Measurements from ENCODE around the gene LRRC66. TPM values are rescaled to one million over a fixed set of nuclear protein-coding genes. Genes with fewer than 3 reads are reported as not detected.

Gene LRRC66, protein sequence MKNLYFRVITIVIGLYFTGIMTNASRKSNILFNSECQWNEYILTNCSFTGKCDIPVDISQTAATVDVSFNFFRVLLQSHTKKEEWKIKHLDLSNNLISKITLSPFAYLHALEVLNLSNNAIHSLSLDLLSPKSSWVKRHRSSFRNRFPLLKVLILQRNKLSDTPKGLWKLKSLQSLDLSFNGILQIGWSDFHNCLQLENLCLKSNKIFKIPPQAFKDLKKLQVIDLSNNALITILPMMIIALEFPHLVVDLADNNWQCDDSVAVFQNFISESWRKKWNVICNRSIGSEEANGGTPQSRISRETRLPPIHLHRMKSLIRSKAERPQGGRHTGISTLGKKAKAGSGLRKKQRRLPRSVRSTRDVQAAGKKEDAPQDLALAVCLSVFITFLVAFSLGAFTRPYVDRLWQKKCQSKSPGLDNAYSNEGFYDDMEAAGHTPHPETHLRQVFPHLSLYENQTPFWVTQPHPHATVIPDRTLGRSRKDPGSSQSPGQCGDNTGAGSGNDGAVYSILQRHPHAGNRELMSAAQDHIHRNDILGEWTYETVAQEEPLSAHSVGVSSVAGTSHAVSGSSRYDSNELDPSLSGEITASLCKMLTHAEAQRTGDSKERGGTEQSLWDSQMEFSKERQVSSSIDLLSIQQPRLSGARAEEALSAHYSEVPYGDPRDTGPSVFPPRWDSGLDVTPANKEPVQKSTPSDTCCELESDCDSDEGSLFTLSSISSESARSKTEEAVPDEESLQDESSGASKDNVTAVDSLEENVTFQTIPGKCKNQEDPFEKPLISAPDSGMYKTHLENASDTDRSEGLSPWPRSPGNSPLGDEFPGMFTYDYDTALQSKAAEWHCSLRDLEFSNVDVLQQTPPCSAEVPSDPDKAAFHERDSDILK
- total RNA-seq, result under 1 TPM in 1 of 2 experiments, not detected in 1; 0.19 TPM

- peaks cover 9% of the 10 kb centered on the region for H3K36me3 Mint-ChIP-seq
- DNase-seq, result no peak
- ChIA-PET POLR2A (no interaction called here), CTCF (no interaction called here)
- no peaks in the 10 kb centered on the region for H3K27me3 Mint-ChIP-seq
- intact Hi-C loops (cut with micrococcal nuclease), result loop anchor here (10.0 kb wide), 1 partner anchor 125 kb away; no protein-coding TSS in a partner anchor
- H3K9me3 Mint-ChIP-seq, result no peaks in the 10 kb centered on the region
- H3K4me3 Mint-ChIP-seq, result no peak within 1 kb of the TSS
- no peak within 1 kb of the TSS for H3K27ac Mint-ChIP-seq
- no peaks in the 10 kb centered on the region for H3K4me1 Mint-ChIP-seq (ENCODE audit: low read depth)
Observed at GRCh38 chr4:52019936-52020657, at the start of gene LRRC66. LRRC66 (minus strand) TSS chr4:52020363; CDS start chr4:52017613, 2,750 bp downstream.

DNA sequence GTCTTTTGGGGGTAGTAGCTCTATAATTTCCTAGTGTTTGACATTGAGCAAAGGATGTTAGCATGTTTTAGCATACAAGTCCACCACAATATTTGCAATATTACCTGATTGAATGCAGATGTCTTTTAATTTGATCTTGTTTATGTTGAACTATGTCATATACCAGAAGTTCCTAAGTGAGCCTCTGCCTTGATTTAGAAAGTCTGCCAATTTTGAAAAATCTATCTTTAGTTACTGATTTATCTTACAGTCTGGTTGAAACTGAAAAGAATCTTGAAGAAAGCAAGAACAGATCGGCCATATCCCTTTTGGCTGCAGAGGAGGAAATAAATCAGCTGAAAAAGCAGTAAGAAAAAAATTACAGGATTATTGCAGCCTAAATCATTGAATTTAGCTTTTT lies 49.4 kb upstream of the LRRC66 start:
- CTCF ChIA-PET, result no interaction called here
- Mint-ChIP-seq H3K27me3 (peaks cover 32% of the 10 kb centered on the region), H3K4me3 (no peak overlapping the region)

GRCh38 chr4:52059372-52059771 lies 39.2 kb upstream of the LRRC66 start:
- H3K36me3 Mint-ChIP-seq, result no peaks in the 10 kb centered on the region
- H3K27me3 Mint-ChIP-seq, result peaks cover 10% of the 10 kb centered on the region
- H3K4me1 Mint-ChIP-seq (ENCODE audit: low read depth), result no peaks in the 10 kb centered on the region
- DNase-seq, result no peak
- H3K27ac Mint-ChIP-seq, result no peak overlapping the region
- no peaks in the 10 kb centered on the region for H3K9me3 Mint-ChIP-seq
- ChIA-PET POLR2A (no interaction called here), CTCF (no interaction called here)
- intact Hi-C loops (cut with micrococcal nuclease), result no loop called here
- no peak overlapping the region for H3K4me3 Mint-ChIP-seq

More for the DNA sequence above, 49.4 kb upstream of the LRRC66 start:
- Mint-ChIP-seq H3K27ac (no peak overlapping the region), H3K9me3 (no peaks in the 10 kb centered on the region), H3K36me3 (no peaks in the 10 kb centered on the region), H3K4me1 (ENCODE audit: low read depth) (no peaks in the 10 kb centered on the region)
- POLR2A ChIA-PET, result no interaction called here
- intact Hi-C loops (cut with micrococcal nuclease), result no loop called here
- DNase-seq, result no peak

DNA sequence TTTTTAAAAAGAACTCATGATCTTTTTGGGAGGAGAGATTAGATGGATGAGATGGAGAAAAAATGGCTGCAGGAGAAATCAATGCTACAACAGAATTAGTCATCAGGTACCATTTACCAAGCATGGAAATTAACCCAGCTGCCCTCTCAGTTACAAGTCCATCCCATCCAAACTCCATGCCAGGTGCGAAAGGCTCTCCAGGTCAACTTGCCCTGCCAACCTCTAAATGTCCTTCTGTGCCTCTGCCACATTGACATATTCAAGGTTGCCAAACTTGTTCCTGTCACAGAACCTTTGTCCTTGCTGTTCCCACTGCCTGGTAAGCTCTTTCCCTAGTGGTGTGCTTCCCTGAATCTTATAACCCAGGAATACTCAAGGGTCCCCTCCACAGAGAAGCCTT lies 38.1 kb upstream of the LRRC66 start:
- CTCF ChIA-PET, result no interaction called here
- POLR2A ChIA-PET, result no interaction called here
- Mint-ChIP-seq H3K36me3 (no peaks in the 10 kb centered on the region), H3K27me3 (peaks cover 16% of the 10 kb centered on the region), H3K9me3 (no peaks in the 10 kb centered on the region), H3K4me3 (no peak overlapping the region), H3K4me1 (ENCODE audit: low read depth) (no peaks in the 10 kb centered on the region), H3K27ac (no peak overlapping the region)
- intact Hi-C loops (cut with micrococcal nuclease), result no loop called here
- DNase-seq, result no peak

- intact Hi-C loops (cut with micrococcal nuclease), result no loop called here
- no peaks in the 10 kb centered on the region for H3K9me3 Mint-ChIP-seq
- H3K4me3 Mint-ChIP-seq, result no peak overlapping the region
- peaks cover 27% of the 10 kb centered on the region for H3K27me3 Mint-ChIP-seq
- DNase-seq, result no peak
- H3K36me3 Mint-ChIP-seq, result no peaks in the 10 kb centered on the region
- H3K27ac Mint-ChIP-seq, result no peak overlapping the region
- ChIA-PET POLR2A (no interaction called here), CTCF (no interaction called here)
- H3K4me1 Mint-ChIP-seq (ENCODE audit: low read depth), result peaks cover 4% of the 10 kb centered on the region
Observed at GRCh38 chr4:52057196-52057595, 37.0 kb upstream of the LRRC66 start.

GRCh38 chr4:52054254-52054653 lies 34.1 kb upstream of the LRRC66 start:
- DNase-seq, result no peak
- peaks cover 42% of the 10 kb centered on the region for H3K27me3 Mint-ChIP-seq
- intact Hi-C loops (cut with micrococcal nuclease), result no loop called here
- H3K4me3 Mint-ChIP-seq, result no peak overlapping the region
- H3K4me1 Mint-ChIP-seq (ENCODE audit: low read depth), result peaks cover 14% of the 10 kb centered on the region
- ChIA-PET CTCF (no interaction called here), POLR2A (no interaction called here)
- H3K9me3 Mint-ChIP-seq, result no peaks in the 10 kb centered on the region
- no peaks in the 10 kb centered on the region for H3K36me3 Mint-ChIP-seq
- no peak overlapping the region for H3K27ac Mint-ChIP-seq

GRCh38 chr4:52052475-52052780 lies 32.3 kb upstream of the LRRC66 start:
- no peak overlapping the region for H3K4me3 Mint-ChIP-seq
- intact Hi-C loops (cut with micrococcal nuclease), result no loop called here
- CTCF ChIA-PET, result no interaction called here
- POLR2A ChIA-PET, result no interaction called here
- H3K27ac Mint-ChIP-seq, result no peak overlapping the region
- H3K27me3 Mint-ChIP-seq, result peaks cover 46% of the 10 kb centered on the region
- peaks cover 14% of the 10 kb centered on the region for H3K4me1 Mint-ChIP-seq (ENCODE audit: low read depth)
- no peak for DNase-seq
- no peaks in the 10 kb centered on the region for H3K36me3 Mint-ChIP-seq
- no peaks in the 10 kb centered on the region for H3K9me3 Mint-ChIP-seq

DNA sequence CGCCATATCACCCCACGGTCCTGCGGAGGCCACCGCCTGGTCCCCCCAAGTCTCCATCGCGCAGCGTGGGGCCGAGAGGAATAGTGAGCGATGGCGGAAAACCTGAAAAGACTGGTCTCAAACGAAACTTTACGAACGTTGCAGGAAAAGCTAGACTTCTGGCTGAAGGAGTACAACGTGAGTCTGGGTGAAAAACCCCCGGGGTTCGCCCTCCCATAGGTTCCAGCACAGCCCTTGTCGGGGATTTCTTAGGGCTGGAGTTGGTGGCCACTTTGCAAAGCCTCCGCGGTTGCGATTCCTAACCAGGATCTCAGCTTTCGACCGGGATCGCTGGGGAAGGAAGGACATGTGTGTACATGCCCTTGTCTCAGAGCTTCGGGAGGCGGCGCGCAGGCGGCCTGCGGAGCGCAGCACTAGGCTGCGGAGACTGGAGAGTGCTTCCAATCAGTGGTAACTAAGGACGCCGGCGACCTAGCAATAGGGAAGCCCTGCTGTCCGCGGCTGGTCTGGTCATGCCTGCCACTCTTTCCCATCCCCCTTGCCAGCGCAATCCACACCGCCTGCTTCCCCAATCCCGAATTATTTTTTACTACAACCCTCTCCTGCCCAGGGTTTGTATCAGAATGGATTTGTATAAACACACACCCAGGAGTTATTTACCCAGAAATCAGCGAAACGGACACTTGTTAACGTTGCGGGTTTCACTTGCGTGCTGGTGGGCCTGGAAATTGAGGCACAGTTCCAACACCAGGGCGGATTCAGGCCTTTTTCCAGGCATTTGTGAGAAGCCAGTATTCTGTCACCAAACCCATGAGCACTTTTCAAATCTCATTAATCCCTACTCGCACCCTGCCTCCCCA lies 31.7 kb upstream of the LRRC66 start:
- ChIA-PET POLR2A (no interaction called here), CTCF (no interaction called here)
- peaks cover 52% of the 10 kb centered on the region for H3K27me3 Mint-ChIP-seq

DNA sequence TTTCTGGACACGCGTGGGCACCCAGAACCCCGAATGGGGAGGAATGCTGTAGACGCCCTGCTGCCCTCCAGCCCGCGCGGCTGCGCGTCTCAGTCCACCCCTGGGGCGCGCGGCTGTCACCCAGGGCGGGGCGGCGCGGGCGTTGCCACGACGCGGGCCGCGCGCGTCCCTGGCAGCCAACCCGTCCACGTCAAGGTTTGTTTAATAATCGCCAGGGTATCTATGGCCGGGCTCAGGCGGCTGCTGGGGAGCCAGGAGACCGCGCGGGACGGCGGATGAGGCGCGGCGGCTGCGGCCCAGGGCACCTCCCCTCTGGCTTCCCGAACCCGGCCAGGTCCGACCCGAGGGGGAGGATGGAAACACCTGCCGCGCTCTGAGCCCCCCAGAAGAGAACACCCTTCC lies 31.1 kb upstream of the LRRC66 start, which contains the start of gene SPATA18:
TSS of gene SPATA18 (plus strand) at position 92 of the 402 bp plus-strand sequence. CDS start 401 bp downstream, outside the sequence.
- peaks cover 57% of the 10 kb centered on the region for H3K27me3 Mint-ChIP-seq
- H3K9me3 Mint-ChIP-seq, result no peaks in the 10 kb centered on the region
- CTCF ChIA-PET, result no interaction called here
- H3K36me3 Mint-ChIP-seq, result no peaks in the 10 kb centered on the region
- peaks cover 14% of the 10 kb centered on the region for H3K4me1 Mint-ChIP-seq (ENCODE audit: low read depth)
- peak within 1 kb of the TSS; percentile 34 for H3K4me3 Mint-ChIP-seq
- POLR2A ChIA-PET, result no interaction called here
- no peak within 1 kb of the TSS for H3K27ac Mint-ChIP-seq
- no peak for DNase-seq
- intact Hi-C loops (cut with micrococcal nuclease), result no loop called here

More for the DNA sequence above, 31.7 kb upstream of the LRRC66 start:
- Mint-ChIP-seq H3K27ac (no peak overlapping the region), H3K4me1 (ENCODE audit: low read depth) (peaks cover 14% of the 10 kb centered on the region), H3K36me3 (no peaks in the 10 kb centered on the region), H3K4me3 (peak overlapping the region; percentile 34), H3K9me3 (no peaks in the 10 kb centered on the region)
- intact Hi-C loops (cut with micrococcal nuclease), result no loop called here
- DNase-seq, result no peak

DNA sequence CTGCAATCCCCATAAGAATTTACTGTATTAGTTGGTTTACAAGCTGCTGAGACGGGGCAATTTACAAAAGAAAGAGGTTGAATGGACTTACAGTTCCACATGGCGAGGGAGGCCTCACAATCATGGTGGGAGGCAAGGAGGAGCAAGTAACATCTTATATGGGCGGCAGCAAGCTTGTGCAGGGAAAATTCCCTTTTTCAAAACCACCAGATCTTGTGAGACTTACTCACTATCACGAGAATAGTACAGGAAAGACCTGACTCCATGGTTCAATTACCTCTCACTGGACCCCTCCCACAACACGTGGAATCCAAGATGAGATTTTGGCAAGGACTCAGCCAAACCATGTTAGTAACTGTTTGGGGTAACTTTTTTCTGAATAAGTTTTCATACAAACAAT lies 29.1 kb upstream of the LRRC66 start:
- peaks cover 56% of the 10 kb centered on the region for H3K27me3 Mint-ChIP-seq
- ChIA-PET POLR2A (no interaction called here), CTCF (no interaction called here)
- H3K9me3 Mint-ChIP-seq, result no peaks in the 10 kb centered on the region
- H3K27ac Mint-ChIP-seq, result no peak overlapping the region
- DNase-seq, result no peak
- peaks cover 14% of the 10 kb centered on the region for H3K4me1 Mint-ChIP-seq (ENCODE audit: low read depth)
- H3K36me3 Mint-ChIP-seq, result no peaks in the 10 kb centered on the region
- intact Hi-C loops (cut with micrococcal nuclease), result no loop called here
- H3K4me3 Mint-ChIP-seq, result no peak overlapping the region

- Mint-ChIP-seq H3K4me1 (ENCODE audit: low read depth) (no peaks in the 10 kb centered on the region), H3K9me3 (no peaks in the 10 kb centered on the region), H3K4me3 (no peak overlapping the region), H3K27ac (no peak overlapping the region), H3K36me3 (no peaks in the 10 kb centered on the region), H3K27me3 (peaks cover 42% of the 10 kb centered on the region)
- intact Hi-C loops (cut with micrococcal nuclease), result no loop called here
- DNase-seq, result no peak
- CTCF ChIA-PET, result no interaction called here
- POLR2A ChIA-PET, result no interaction called here
Observed at GRCh38 chr4:52045028-52045427, 24.9 kb upstream of the LRRC66 start.
